AG10803 (cell line): ENCODE data around the gene TBC1D24.
A peak's percentile ranks its signal among the peaks of the same experiment; 100 is the strongest.
"Not testable (repeated sequence)": the region's sequence is repeated elsewhere in the genome, so short reads cannot be mapped to it uniquely, and the experiment has no call there.

Source experiments
- DNase-seq: peaks from one replicate; pipeline ENCODE4 v3.0.0; 2010; ENCODE audit warnings: low read depth
- H3K4me3 ChIP-seq: 2 replicates; pipeline ENCODE4 v1.5.1; 2011; ENCODE audit warnings: mild to moderate bottlenecking, low read length, control low read depth
- TF ChIP-seq, protein P1 (sequence below): conservative IDR thresholded peaks from 2 replicates; pipeline ENCODE4 v1.5.1; 2011; ENCODE audit warnings: mild to moderate bottlenecking, low read length, control low read depth, inconsistent platforms

TBC1D24 gene

GRCh38 chr16:2539845-2540458 is 65.0 kb downstream of the TBC1D24 start:
- TF ChIP-seq, protein P1, sequence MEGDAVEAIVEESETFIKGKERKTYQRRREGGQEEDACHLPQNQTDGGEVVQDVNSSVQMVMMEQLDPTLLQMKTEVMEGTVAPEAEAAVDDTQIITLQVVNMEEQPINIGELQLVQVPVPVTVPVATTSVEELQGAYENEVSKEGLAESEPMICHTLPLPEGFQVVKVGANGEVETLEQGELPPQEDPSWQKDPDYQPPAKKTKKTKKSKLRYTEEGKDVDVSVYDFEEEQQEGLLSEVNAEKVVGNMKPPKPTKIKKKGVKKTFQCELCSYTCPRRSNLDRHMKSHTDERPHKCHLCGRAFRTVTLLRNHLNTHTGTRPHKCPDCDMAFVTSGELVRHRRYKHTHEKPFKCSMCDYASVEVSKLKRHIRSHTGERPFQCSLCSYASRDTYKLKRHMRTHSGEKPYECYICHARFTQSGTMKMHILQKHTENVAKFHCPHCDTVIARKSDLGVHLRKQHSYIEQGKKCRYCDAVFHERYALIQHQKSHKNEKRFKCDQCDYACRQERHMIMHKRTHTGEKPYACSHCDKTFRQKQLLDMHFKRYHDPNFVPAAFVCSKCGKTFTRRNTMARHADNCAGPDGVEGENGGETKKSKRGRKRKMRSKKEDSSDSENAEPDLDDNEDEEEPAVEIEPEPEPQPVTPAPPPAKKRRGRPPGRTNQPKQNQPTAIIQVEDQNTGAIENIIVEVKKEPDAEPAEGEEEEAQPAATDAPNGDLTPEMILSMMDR, result peak; percentile 45
- not testable (repeated sequence) for H3K4me3 ChIP-seq, DNase-seq

GRCh38 chr16:2540912-2541311 is 66.0 kb downstream of the TBC1D24 start:
- not testable (repeated sequence) for H3K4me3 ChIP-seq, DNase-seq

DNA sequence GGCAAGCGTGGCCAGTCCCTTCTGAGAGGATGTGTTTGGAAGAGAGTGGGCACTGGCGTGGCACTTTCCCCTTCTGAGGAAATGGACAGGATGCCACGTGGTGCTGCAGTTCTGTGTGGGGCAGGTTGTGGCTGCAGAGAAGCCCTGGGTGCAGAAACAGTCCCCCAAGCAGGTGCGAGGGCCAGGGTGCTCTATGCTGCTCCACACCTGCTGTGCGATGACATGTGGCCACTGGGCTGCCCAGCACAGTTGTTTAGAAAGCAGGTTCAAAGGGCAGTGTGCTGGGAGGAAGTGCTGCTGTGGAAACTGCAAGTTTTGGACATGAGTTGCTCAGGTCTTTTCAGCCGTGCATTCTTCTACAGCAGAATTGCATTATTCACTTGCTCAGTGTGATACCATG is 66.5 kb downstream of the TBC1D24 start:
- H3K4me3 ChIP-seq, DNase-seq: not testable (repeated sequence)

GRCh38 chr16:2543771-2544170 is 68.8 kb downstream of the TBC1D24 start:
- not testable (repeated sequence) for DNase-seq, H3K4me3 ChIP-seq

GRCh38 chr16:2550283-2550878 is 75.5 kb downstream of the TBC1D24 start:
- not testable (repeated sequence) for DNase-seq, H3K4me3 ChIP-seq

GRCh38 chr16:2551420-2551889 is 76.5 kb downstream of the TBC1D24 start:
- TF ChIP-seq, protein P1, result peak; percentile 12; the same call in 1 of the 2 replicates
- peak; percentile 18 for DNase-seq
- H3K4me3 ChIP-seq, result not testable (repeated sequence)

- DNase-seq, H3K4me3 ChIP-seq: not testable (repeated sequence)
Measured at GRCh38 chr16:2554709-2555425, 79.9 kb downstream of the TBC1D24 start.
